OCI-LY1 (cell line): ENCODE measurements around the gene ECEL1.

ENCODE experiments used
- H2AFZ ChIP-seq: fragments of 200-600 bp; sonication (generic), shearing (Covaris generic); 2 replicates; pipeline ENCODE4 v1.6.0; 2014; ENCODE audit warnings: antibody characterized with exemption, mild to moderate bottlenecking, low read length
- H3F3A ChIP-seq: fragments of 200-600 bp; sonication (generic), shearing (Covaris generic); 2 replicates; pipeline ENCODE4 v1.6.0; 2014; ENCODE audit warnings: mild to moderate bottlenecking, antibody characterized with exemption, low read length, moderate library complexity; ENCODE audit not compliant: insufficient read depth
- H3K27ac ChIP-seq: fragments of 200-600 bp; sonication (generic); 2 replicates; pipeline ENCODE4 v1.5.1; 2014; ENCODE audit warnings: low read length, mixed run types, mild to moderate bottlenecking, low read depth; ENCODE audit not compliant: poor library complexity, severe bottlenecking
- H3K27me3 ChIP-seq: fragments of 200-600 bp; sonication (generic); 2 replicates; pipeline ENCODE4 v1.6.0; 2014; ENCODE audit warnings: antibody characterized with exemption, mild to moderate bottlenecking, low read length, moderate library complexity; ENCODE audit not compliant: insufficient read depth
- H3K36me3 ChIP-seq: fragments of 200-600 bp; sonication (generic); 2 replicates; pipeline ENCODE4 v1.6.1; 2014; ENCODE audit warnings: mild to moderate bottlenecking, antibody characterized with exemption, low read length, moderate library complexity, mixed read lengths; ENCODE audit not compliant: insufficient read depth
- H3K4me1 ChIP-seq: fragments of 200-600 bp; sonication (generic); 2 replicates; pipeline ENCODE4 v1.5.1; 2014; ENCODE audit warnings: mild to moderate bottlenecking, low read length, moderate library complexity; ENCODE audit not compliant: insufficient read depth, severe bottlenecking
- H3K4me2 ChIP-seq: fragments of 200-600 bp; sonication (generic), shearing (Covaris generic); 2 replicates; pipeline ENCODE4 v1.6.1; 2014; ENCODE audit warnings: low read length
- H3K4me3 ChIP-seq: fragments of 200-600 bp; sonication (generic); 2 replicates; pipeline ENCODE4 v1.5.1; 2014; ENCODE audit warnings: low read length, low read depth, mild to moderate bottlenecking, mixed read lengths; ENCODE audit not compliant: poor library complexity, severe bottlenecking
- H3K79me2 ChIP-seq: fragments of 200-600 bp; shearing (Covaris generic); 2 replicates; pipeline ENCODE4 v1.6.1; 2016; ENCODE audit warnings: mixed run types, low read length, mixed read lengths; ENCODE audit not compliant: insufficient read depth
- H3K9ac ChIP-seq: fragments of 200-600 bp; sonication (generic), shearing (Covaris generic); 2 replicates; pipeline ENCODE4 v1.6.1; 2014; ENCODE audit warnings: mild to moderate bottlenecking, low read length, mixed read lengths
- H3K9me2 ChIP-seq: fragments of 200-600 bp; sonication (generic), shearing (Covaris generic); 2 replicates; pipeline ENCODE4 v1.6.1; 2014; ENCODE audit warnings: low read depth, mild to moderate bottlenecking, low read length, mixed read lengths
- H3K9me3 ChIP-seq: fragments of 200-600 bp; shearing (Covaris generic); 2 replicates; pipeline ENCODE4 v1.6.1; 2014; ENCODE audit warnings: low read length, mixed read lengths
- H4K20me1 ChIP-seq: fragments of 200-600 bp; sonication (generic), shearing (Covaris generic); 2 replicates; pipeline ENCODE4 v1.6.0; 2016; ENCODE audit warnings: mild to moderate bottlenecking, low read length; ENCODE audit not compliant: insufficient read depth
- CTCF ChIP-seq: fragments of 200-600 bp; sonication (generic), shearing (Covaris generic); IDR thresholded peaks from 2 replicates; pipeline ENCODE4 v1.5.1; 2017; ENCODE audit warnings: mild to moderate bottlenecking, antibody characterized with exemption, low read length, moderate library complexity, mixed read lengths
- EZH2 ChIP-seq: fragments of 200-600 bp; sonication (generic), shearing (Covaris generic); IDR thresholded peaks from 2 replicates; pipeline ENCODE4 v1.8.0; 2017; ENCODE audit warnings: borderline replicate concordance, mixed run types, mild to moderate bottlenecking, antibody characterized with exemption, low read length, moderate library complexity, mixed read lengths

ECEL1 gene

GRCh38 chr2:232496501-232497270 is 9.1 kb upstream of the ECEL1 start:
- H2AFZ ChIP-seq = no peak overlapping the region
- no peaks in the 10 kb centered on the region for H3F3A ChIP-seq
- no peaks in the 10 kb centered on the region; the same call in none of the 2 replicates for H3K27me3 ChIP-seq
- H3K36me3 ChIP-seq = no peaks in the 10 kb centered on the region
- no peaks in the 10 kb centered on the region for H3K9me2 ChIP-seq
- no peaks in the 10 kb centered on the region for H4K20me1 ChIP-seq
- H3K4me3 ChIP-seq = no peak overlapping the region
- no peak overlapping the region for H3K27ac ChIP-seq
- H3K4me2 ChIP-seq = no peak overlapping the region
- H3K79me2 ChIP-seq = no peaks in the 10 kb centered on the region
- no peak overlapping the region for H3K9ac ChIP-seq
- H3K9me3 ChIP-seq = no peaks in the 10 kb centered on the region
- H3K4me1 ChIP-seq = no peaks in the 10 kb centered on the region
- TF ChIP-seq EZH2 (no peak), CTCF (no peak)

- TF ChIP-seq EZH2 (no peak), CTCF (no peak)
- Histone ChIP-seq H3K4me1 (no peaks in the 10 kb centered on the region), H3K9ac (no peak overlapping the region), H3F3A (no peaks in the 10 kb centered on the region), H3K4me3 (no peak overlapping the region), H3K36me3 (no peaks in the 10 kb centered on the region), H2AFZ (no peak overlapping the region), H3K9me3 (no peaks in the 10 kb centered on the region), H3K79me2 (no peaks in the 10 kb centered on the region), H3K27ac (no peak overlapping the region), H3K4me2 (no peak overlapping the region), H4K20me1 (no peaks in the 10 kb centered on the region), H3K9me2 (no peaks in the 10 kb centered on the region), H3K27me3 (no peaks in the 10 kb centered on the region; the same call in none of the 2 replicates)
Measured at GRCh38 chr2:232495292-232495691, 7.7 kb upstream of the ECEL1 start.

GRCh38 chr2:232494542-232494941 is 6.9 kb upstream of the ECEL1 start:
- Histone ChIP-seq H3K9ac (no peak overlapping the region), H3K4me1 (no peaks in the 10 kb centered on the region), H3K27me3 (no peaks in the 10 kb centered on the region; the same call in none of the 2 replicates), H3K27ac (no peak overlapping the region), H3K9me2 (no peaks in the 10 kb centered on the region), H3K9me3 (no peaks in the 10 kb centered on the region), H3K36me3 (no peaks in the 10 kb centered on the region), H3F3A (no peaks in the 10 kb centered on the region), H4K20me1 (no peaks in the 10 kb centered on the region), H3K4me2 (no peak overlapping the region), H3K79me2 (no peaks in the 10 kb centered on the region), H2AFZ (no peak overlapping the region), H3K4me3 (no peak overlapping the region)
- TF ChIP-seq CTCF (no peak), EZH2 (no peak)
